Measurements from ENCODE around the gene IQSEC1. TPM values are rescaled to one million over a fixed set of nuclear protein-coding genes. Genes with fewer than 3 reads are reported as not detected.

The IQSEC1 gene
- total and polyA plus RNA-seq, 9 of the 15 experiments (the other 6 are each of a cell fraction or from before 2014, with no cell fraction given), result 0.56 to 39.0 (median 6.8) TPM

DNA sequence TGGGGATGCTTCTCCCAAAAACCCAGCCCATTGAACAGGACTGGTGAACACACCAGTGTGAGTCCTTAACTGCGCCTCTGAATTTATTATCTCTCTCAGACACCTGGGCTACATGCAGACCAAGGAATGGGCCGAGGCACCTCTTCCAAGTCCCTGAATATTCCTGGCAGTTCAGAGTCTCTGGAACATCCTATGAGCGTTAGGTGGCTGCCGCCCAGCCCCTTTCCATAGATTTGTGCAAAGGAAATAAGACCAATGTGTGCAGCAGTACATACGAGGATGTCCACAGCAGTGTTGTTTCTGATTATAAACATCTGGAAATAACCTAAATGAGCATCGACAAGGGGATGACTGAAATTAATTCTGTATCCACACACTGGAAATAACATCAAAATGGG lies 127.0 kb downstream of the IQSEC1 start (continued):
- TF ChIP-seq, protein P1, sequence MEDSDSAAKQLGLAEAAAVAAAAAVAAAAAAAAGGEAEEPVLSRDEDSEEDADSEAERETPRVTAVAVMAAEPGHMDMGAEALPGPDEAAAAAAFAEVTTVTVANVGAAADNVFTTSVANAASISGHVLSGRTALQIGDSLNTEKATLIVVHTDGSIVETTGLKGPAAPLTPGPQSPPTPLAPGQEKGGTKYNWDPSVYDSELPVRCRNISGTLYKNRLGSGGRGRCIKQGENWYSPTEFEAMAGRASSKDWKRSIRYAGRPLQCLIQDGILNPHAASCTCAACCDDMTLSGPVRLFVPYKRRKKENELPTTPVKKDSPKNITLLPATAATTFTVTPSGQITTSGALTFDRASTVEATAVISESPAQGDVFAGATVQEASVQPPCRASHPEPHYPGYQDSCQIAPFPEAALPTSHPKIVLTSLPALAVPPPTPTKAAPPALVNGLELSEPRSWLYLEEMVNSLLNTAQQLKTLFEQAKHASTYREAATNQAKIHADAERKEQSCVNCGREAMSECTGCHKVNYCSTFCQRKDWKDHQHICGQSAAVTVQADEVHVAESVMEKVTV (CRISPR knock-in tag; IDR thresholded peaks at IDR 0.05), result no peak
- TF ChIP-seq TAL1 (IDR thresholded peaks at IDR 0.05), result peak; percentile 42
- TF ChIP-seq PRDM10 (IDR thresholded peaks at IDR 0.05; ENCODE audit: partially characterized antibody), result no peak
- no peak for TF ChIP-seq HDGF (IDR thresholded peaks at IDR 0.05)
- peak; percentile 71 for TF ChIP-seq ARID1B (IDR thresholded peaks at IDR 0.05)

GRCh38 chr3:12944849-12945248 lies 128.4 kb downstream of the IQSEC1 start:
- Histone ChIP-seq H3K4me1 (replicated peaks in 1 of 2; ENCODE audit: control insufficient read depth in 2 of 2, insufficient read depth in 2 of 2, low read length in 2 of 2) (peaks cover 36 to 75% of the 10 kb centered on the region in 2 experiments; a peak in 4 of 5 replicates), H3K4me2 (ENCODE audit: insufficient read depth, low read length) (no peak overlapping the region), H3K4me3 (no peak overlapping the region), H3K9me3 (replicated peaks; ENCODE audit: control insufficient read depth, insufficient read depth, low read depth, low read length) (no peaks in the 10 kb centered on the region), H2AFZ (ENCODE audit: low read depth, low read length) (no peak overlapping the region), H4K20me1 (replicated peaks; ENCODE audit: control insufficient read depth, insufficient read depth, low read length) (no peaks in the 10 kb centered on the region), H3K36me3 (ENCODE audit: control insufficient read depth, insufficient read depth, low read length) (peaks cover 25% of the 10 kb centered on the region; the same call in 2 of the 3 replicates), H3K9me1 (ENCODE audit: control insufficient read depth, insufficient read depth, low read length) (no peaks in the 10 kb centered on the region), H3K79me2 (ENCODE audit: control insufficient read depth, insufficient read depth, low read length) (peaks cover 56% of the 10 kb centered on the region), H3K9ac (ENCODE audit: insufficient read depth in 1 of 2, low read depth in 2 of 2, low read length in 2 of 2) (peak overlapping the region; percentile 6 to 79; a peak in 3 of 4 replicates), H3K27ac (ENCODE audit: extremely low read depth, low read depth, low read length) (no peak overlapping the region), H3K27me3 (ENCODE audit: control insufficient read depth in 2 of 2, insufficient read depth in 2 of 2, low read length in 2 of 2) (no peaks in the 10 kb centered on the region)
- ChIA-PET CTCF (ENCODE audit: low intra/inter-chr PET ratio) (no interaction called here), POLR2A (no interaction called here)
- WGBS (ENCODE audit: insufficient coverage, low coverage, missing lambda C conversion rate), result 97% methylated on average over 6 of the region's 6 CpGs
- TF ChIP-seq KDM5B (IDR thresholded peaks at IDR 0.05; ENCODE audit: insufficient replicate concordance, low read depth, low read length) (no peak), POLR2G (IDR thresholded peaks at IDR 0.05; ENCODE audit: low read depth, low read length) (0 out of 2 replicates have a peak, but pooled peaks have one; percentile 6)
- DNase-seq (ENCODE audit: extremely low read depth in 1 of 4, low spot score in 3 of 4), result no peak
- intact Hi-C loops (cut with micrococcal nuclease) (no loop called here), in situ Hi-C loops (cut with MboI) (no loop called here)
- no TSS peak for BruUV-seq (replicated peaks)
- ATAC-seq, result no peak
- no peak for FAIRE-seq
